Activated T-cell treated with anti-CD3 and anti-CD28 coated beads, Interleukin-2, amount 50 U/mL, for 24 hours (primary cell): ENCODE data around the gene AATK.

Experiments
- DNase-seq: peaks from one replicate; pipeline ENCODE4 v3.0.0-alpha.2; 2020
- H3K27ac Mint-ChIP-seq: 2 replicates; pipeline ENCODE4 v1.8.0; 2020; ENCODE audit warnings: mild to moderate bottlenecking, mixed read lengths
- H3K27me3 Mint-ChIP-seq: 2 replicates; pipeline ENCODE4 v1.8.0; 2020; ENCODE audit warnings: mixed read lengths
- H3K36me3 Mint-ChIP-seq: 2 replicates; pipeline ENCODE4 v1.8.0; 2020; ENCODE audit warnings: low read depth, mixed read lengths
- H3K4me1 Mint-ChIP-seq: 2 replicates; pipeline ENCODE4 v1.8.0; 2020; ENCODE audit warnings: low read depth, mixed read lengths
- H3K4me3 Mint-ChIP-seq: 2 replicates; pipeline ENCODE4 v1.8.0; 2020; ENCODE audit warnings: mild to moderate bottlenecking, moderate library complexity, mixed read lengths
- H3K9me3 Mint-ChIP-seq: 2 replicates; pipeline ENCODE4 v1.8.0; 2020; ENCODE audit warnings: mixed read lengths

AATK gene

DNA sequence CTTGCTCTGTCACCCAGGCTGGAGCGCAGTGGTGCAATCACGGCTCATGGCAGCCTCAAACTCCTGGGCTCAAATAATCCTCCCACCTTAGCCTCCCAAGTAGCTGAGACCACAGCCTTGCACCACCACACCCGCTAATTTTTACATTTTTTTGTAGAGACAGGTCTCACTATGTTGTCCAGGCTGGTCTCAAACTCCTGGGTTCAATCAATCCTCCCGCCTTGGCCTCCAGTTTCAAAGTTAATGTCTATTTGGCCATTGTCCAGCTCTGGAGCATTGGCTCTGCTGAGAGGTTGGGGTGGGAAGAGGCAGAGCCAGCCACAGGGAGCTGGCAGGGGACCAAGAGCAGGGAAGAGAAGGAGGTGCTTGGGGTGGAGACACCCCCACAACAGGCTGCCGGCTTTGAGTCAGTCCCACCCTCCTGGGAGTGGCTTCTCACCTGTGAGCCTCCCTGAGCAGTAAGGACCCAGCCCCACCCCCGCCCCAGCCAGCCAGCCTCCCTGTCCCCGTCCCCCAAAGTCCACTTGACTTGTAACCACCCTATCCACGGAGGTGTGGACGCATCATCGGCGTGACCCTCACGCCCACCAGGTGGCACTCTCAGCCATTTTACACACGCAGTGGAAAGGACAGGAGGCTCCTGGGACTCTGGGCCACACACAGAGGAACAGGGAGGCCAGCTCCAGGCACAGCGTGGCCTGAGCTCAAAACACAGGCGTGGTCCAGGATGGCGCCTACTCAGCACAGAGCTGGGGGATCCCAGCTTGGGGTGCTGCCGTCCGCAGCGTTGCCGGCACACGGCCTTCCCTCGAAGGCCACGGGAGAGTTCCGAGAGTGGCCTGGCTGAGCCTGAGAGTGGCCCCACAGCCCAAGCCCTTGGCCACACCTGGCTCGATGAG is 23.5 kb downstream of the AATK start:
- H3K4me3 Mint-ChIP-seq = no peak overlapping the region
- no peaks in the 10 kb centered on the region for H3K9me3 Mint-ChIP-seq
- peak; percentile 73 for DNase-seq
- H3K27ac Mint-ChIP-seq = no peak overlapping the region
- H3K27me3 Mint-ChIP-seq = peaks cover 6% of the 10 kb centered on the region
- H3K4me1 Mint-ChIP-seq = no peaks in the 10 kb centered on the region
- no peaks in the 10 kb centered on the region for H3K36me3 Mint-ChIP-seq

GRCh38 chr17:81140695-81141094 is 25.3 kb downstream of the AATK start:
- peaks cover 6% of the 10 kb centered on the region for H3K27me3 Mint-ChIP-seq
- no peaks in the 10 kb centered on the region for H3K9me3 Mint-ChIP-seq
- no peak overlapping the region for H3K27ac Mint-ChIP-seq
- no peak overlapping the region for H3K4me3 Mint-ChIP-seq
- DNase-seq = no peak
- no peaks in the 10 kb centered on the region for H3K4me1 Mint-ChIP-seq
- H3K36me3 Mint-ChIP-seq = no peaks in the 10 kb centered on the region

GRCh38 chr17:81140018-81140417 is 26.0 kb downstream of the AATK start:
- Mint-ChIP-seq H3K4me3 (no peak overlapping the region), H3K27ac (no peak overlapping the region), H3K27me3 (peaks cover 6% of the 10 kb centered on the region), H3K4me1 (no peaks in the 10 kb centered on the region), H3K36me3 (no peaks in the 10 kb centered on the region), H3K9me3 (no peaks in the 10 kb centered on the region)
- no peak for DNase-seq

DNA sequence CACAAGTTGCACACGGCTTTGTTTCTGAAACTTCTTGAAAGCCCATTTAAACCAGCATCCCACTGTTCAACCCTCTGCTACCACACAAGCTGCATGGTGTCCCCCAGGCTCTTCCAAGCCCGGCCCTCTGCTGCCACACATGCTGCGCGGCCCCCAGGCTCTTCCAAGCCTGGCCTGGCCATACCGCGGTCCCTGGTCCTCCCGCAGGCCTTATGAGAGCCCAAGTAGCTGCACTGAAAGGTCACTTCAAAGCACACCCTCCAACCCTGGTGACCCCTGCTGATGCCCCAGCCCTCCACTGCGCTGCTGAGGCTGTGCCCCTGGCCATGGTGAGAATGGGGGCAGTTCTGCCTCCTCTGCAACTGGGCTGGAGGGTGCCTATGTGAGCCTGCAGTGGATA is 26.6 kb downstream of the AATK start:
- no peaks in the 10 kb centered on the region for H3K4me1 Mint-ChIP-seq
- H3K36me3 Mint-ChIP-seq = no peaks in the 10 kb centered on the region
- H3K27me3 Mint-ChIP-seq = peaks cover 6% of the 10 kb centered on the region
- no peak overlapping the region for H3K4me3 Mint-ChIP-seq
- no peak overlapping the region for H3K27ac Mint-ChIP-seq
- no peaks in the 10 kb centered on the region for H3K9me3 Mint-ChIP-seq
- no peak for DNase-seq

- Mint-ChIP-seq H3K4me1 (no peaks in the 10 kb centered on the region), H3K36me3 (no peaks in the 10 kb centered on the region), H3K9me3 (no peaks in the 10 kb centered on the region), H3K27ac (no peak overlapping the region), H3K4me3 (no peak overlapping the region), H3K27me3 (peaks cover 6% of the 10 kb centered on the region)
- DNase-seq = no peak
Observed at GRCh38 chr17:81138500-81138899, 27.5 kb downstream of the AATK start.

DNA sequence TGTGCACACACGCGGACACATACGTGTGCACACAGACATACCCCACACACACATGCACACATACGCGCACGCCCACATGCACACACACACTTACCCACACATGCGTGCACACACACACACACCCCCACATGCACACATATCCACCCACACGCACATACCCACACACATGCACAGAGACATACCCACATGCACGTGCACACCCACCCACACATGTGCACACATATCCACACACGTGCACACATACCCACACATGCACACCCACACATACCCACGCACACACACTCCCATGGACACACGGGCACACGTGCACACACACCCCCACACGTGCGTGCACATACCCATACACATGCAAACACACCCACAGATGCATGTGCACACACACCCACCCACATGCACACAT is 27.9 kb downstream of the AATK start:
- no peaks in the 10 kb centered on the region for H3K9me3 Mint-ChIP-seq
- H3K27me3 Mint-ChIP-seq = peaks cover 6% of the 10 kb centered on the region
- H3K4me3 Mint-ChIP-seq = no peak overlapping the region
- no peak for DNase-seq
- no peaks in the 10 kb centered on the region for H3K36me3 Mint-ChIP-seq
- no peak overlapping the region for H3K27ac Mint-ChIP-seq
- H3K4me1 Mint-ChIP-seq = no peaks in the 10 kb centered on the region

GRCh38 chr17:81137248-81137647 is 28.8 kb downstream of the AATK start:
- H3K9me3 Mint-ChIP-seq = no peaks in the 10 kb centered on the region
- no peaks in the 10 kb centered on the region for H3K4me1 Mint-ChIP-seq
- peaks cover 1% of the 10 kb centered on the region for H3K27me3 Mint-ChIP-seq
- H3K4me3 Mint-ChIP-seq = no peak overlapping the region
- no peaks in the 10 kb centered on the region for H3K36me3 Mint-ChIP-seq
- H3K27ac Mint-ChIP-seq = no peak overlapping the region
- no peak for DNase-seq

DNA sequence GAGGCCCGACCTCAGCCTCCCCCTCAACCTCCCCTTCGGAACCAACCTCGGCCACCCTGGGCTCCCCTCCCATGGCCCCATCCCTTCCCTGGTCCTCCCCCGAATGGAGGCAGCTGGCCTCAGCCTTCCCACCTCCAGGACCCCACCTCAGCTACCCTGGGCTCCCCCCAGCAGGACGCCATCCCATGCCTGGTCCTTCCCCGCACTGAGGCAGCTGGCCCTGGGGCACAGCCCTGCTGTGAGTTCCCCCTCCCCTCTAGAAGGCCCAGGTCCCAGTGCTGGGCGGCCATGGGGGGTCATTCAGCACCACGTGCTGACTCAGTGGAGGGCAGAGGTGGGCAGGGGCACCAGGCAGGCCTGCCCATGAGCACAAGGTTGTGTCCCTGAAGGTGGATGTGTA is 29.7 kb downstream of the AATK start:
- no peaks in the 10 kb centered on the region for H3K27me3 Mint-ChIP-seq
- H3K36me3 Mint-ChIP-seq = no peaks in the 10 kb centered on the region
- DNase-seq = no peak
- H3K4me1 Mint-ChIP-seq = no peaks in the 10 kb centered on the region
- no peak overlapping the region for H3K27ac Mint-ChIP-seq
- no peak overlapping the region for H3K4me3 Mint-ChIP-seq
- no peaks in the 10 kb centered on the region for H3K9me3 Mint-ChIP-seq

- Mint-ChIP-seq H3K4me1 (no peaks in the 10 kb centered on the region), H3K36me3 (no peaks in the 10 kb centered on the region), H3K9me3 (no peaks in the 10 kb centered on the region), H3K27ac (no peak overlapping the region), H3K27me3 (no peaks in the 10 kb centered on the region), H3K4me3 (no peak overlapping the region)
- DNase-seq = no peak
Observed at GRCh38 chr17:81135505-81136278, 30.3 kb downstream of the AATK start.

DNA sequence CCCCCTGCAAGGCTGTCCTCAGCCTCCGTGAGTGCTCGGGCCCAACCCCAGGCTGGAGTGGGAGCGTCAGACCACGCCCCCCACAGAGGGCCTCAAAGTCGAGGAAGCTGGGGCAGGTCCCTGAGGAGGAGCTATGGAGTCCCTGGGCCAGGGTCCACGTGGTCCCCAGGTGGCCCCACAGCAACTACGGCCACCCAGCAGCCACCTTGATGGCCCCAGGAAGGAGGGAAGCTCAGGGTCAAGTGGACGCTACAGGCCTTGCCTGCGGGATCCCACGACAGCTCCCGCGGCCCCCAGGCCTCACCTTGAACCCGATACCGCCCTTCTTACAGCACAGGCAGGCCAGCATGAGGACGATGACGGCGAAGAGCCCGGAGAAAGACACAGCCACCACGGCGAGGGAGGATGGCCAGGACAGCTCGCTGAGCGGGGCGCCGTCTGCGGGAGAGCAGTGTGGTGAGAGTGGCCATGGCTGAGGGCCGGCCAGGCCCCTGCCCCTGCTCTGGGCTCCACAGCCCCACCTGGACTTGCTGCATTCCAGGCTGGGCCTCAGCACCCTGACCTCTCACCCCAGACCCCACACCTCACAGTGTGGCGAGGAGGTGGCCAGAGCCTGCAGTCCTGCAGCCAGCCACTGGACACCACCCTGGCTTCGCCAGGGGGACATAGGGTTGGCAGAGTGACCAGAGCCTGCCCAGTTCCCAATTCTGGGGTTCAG is 31.8 kb downstream of the AATK start:
- no peak for DNase-seq
- no peaks in the 10 kb centered on the region for H3K27me3 Mint-ChIP-seq
- H3K36me3 Mint-ChIP-seq = no peaks in the 10 kb centered on the region
- H3K27ac Mint-ChIP-seq = no peak overlapping the region
- H3K4me1 Mint-ChIP-seq = no peaks in the 10 kb centered on the region
- H3K9me3 Mint-ChIP-seq = no peaks in the 10 kb centered on the region
- H3K4me3 Mint-ChIP-seq = no peak overlapping the region

GRCh38 chr17:81132770-81133723 is 33.0 kb downstream of the AATK start:
- Mint-ChIP-seq H3K27me3 (no peaks in the 10 kb centered on the region), H3K27ac (no peak overlapping the region), H3K4me3 (no peak overlapping the region), H3K9me3 (no peaks in the 10 kb centered on the region), H3K4me1 (no peaks in the 10 kb centered on the region), H3K36me3 (no peaks in the 10 kb centered on the region)
- DNase-seq = no peak

- Mint-ChIP-seq H3K9me3 (no peaks in the 10 kb centered on the region), H3K27me3 (no peaks in the 10 kb centered on the region), H3K4me3 (no peak overlapping the region), H3K27ac (no peak overlapping the region), H3K4me1 (no peaks in the 10 kb centered on the region), H3K36me3 (no peaks in the 10 kb centered on the region)
- DNase-seq = no peak
Observed at GRCh38 chr17:81132197-81132540, 33.9 kb downstream of the AATK start.

DNA sequence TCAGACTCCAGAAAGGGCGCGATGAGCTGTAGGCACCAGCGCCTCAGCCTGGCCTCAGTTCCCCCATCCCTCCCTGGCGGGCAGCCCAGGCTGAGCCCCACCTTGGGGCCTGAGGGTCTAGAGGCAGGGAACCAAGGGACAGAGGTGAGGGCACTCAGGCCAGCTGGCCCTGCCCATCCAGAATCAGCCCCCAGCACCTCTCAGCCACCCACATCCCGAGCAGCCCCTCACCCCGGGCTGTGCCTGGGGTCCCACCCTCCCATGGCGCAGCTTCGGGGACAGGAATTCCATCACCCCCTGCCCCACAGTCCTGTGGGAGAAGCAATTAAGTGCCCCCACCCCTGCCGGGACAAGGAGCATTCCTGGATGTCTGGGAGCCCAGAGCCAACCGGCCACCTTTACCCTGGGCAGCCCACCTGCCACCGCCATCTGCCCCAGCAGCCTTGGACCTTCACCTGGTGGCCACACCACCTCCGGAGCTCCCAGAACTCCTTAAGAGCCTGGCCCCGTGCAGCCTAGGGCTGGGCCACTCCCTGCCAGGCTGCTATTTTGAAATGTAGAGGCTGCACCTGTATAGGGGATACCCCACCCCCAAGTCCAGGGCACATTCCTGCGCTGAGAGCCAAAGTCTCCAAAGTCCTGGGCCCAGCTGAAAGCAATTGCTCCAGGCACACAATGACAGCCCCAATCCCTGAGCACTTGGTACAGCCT is 34.4 kb downstream of the AATK start:
- Mint-ChIP-seq H3K4me3 (no peak overlapping the region), H3K4me1 (no peaks in the 10 kb centered on the region), H3K36me3 (no peaks in the 10 kb centered on the region), H3K9me3 (no peaks in the 10 kb centered on the region), H3K27ac (no peak overlapping the region), H3K27me3 (no peaks in the 10 kb centered on the region)
- no peak for DNase-seq
